BJ (cell line): ENCODE data around the gene SMIM35. TPM values are rescaled to one million over a fixed set of nuclear protein-coding genes. Genes with fewer than 3 reads are reported as not detected.

Experiments used
- CTCF ChIA-PET: fragments of 350-600 bp; formaldehyde crosslinking; extraction: SDS; loops from one replicate; lab custom pipeline; 2021; ENCODE audit warnings: antibody characterized with exemption, inconsistent platforms; lab: Yijun Ruan, JAX
- POLR2A ChIA-PET: fragments of 300-600 bp; sonication (Branson Sonifier 250); formaldehyde crosslinking; extraction: SDS; loops from one replicate; lab custom pipeline; 2021; ENCODE audit warnings: antibody characterized with exemption; lab: Charles Lee
- DNase-seq: peaks from one replicate; pipeline ENCODE4 v3.0.0-alpha.2; 2011; ENCODE audit warnings: low read depth
- H3K27me3 ChIP-seq: 2 replicates; pipeline ENCODE4 v1.6.0; 2011; ENCODE audit warnings: low read length; ENCODE audit not compliant: control insufficient read depth, insufficient read depth
- H3K36me3 ChIP-seq: 2 replicates; pipeline ENCODE4 v1.5.1; 2011; ENCODE audit warnings: low read length; ENCODE audit not compliant: control insufficient read depth, insufficient read depth
- H3K4me3 ChIP-seq: 2 replicates; pipeline ENCODE4 v1.5.1; 2011; ENCODE audit warnings: low read depth, mild to moderate bottlenecking, control low read depth, low read length
- CTCF ChIP-seq: IDR thresholded peaks from 2 replicates; pipeline ENCODE4 v1.5.1; 2011; ENCODE audit warnings: low read depth, mild to moderate bottlenecking, control low read depth, inconsistent platforms, low read length, moderate library complexity; ENCODE audit not compliant: insufficient read depth
- polyA plus RNA-seq: library from polyadenylated mRNA; depleted of rRNA; stranded (reverse); fragments of >200 nt; gene quantifications from 2 replicates; pipeline ENCODE4 v1.2.3, GENCODE V29; 2011

SMIM35 gene
- polyA plus RNA-seq, 1 experiment: not detected

- ChIA-PET POLR2A (no interaction called here), CTCF (no interaction called here)
- Histone ChIP-seq H3K36me3 (no peaks in the 10 kb centered on the region), H3K4me3 (no peak overlapping the region), H3K27me3 (no peaks in the 10 kb centered on the region)
- DNase-seq: no peak
- TF ChIP-seq CTCF: no peak
These were observed 58.1 kb downstream of the SMIM35 start for GRCh38 chr11:118028626-118029025.

- H3K36me3 ChIP-seq: no peaks in the 10 kb centered on the region
- POLR2A ChIA-PET: no interaction called here
- no peak for TF ChIP-seq CTCF
- no peak for DNase-seq
- no peaks in the 10 kb centered on the region for H3K27me3 ChIP-seq
- CTCF ChIA-PET: no interaction called here
- H3K4me3 ChIP-seq: no peak overlapping the region
These were observed 59.1 kb downstream of the SMIM35 start for GRCh38 chr11:118027694-118028093.

- H3K36me3 ChIP-seq: no peaks in the 10 kb centered on the region
- no peaks in the 10 kb centered on the region for H3K27me3 ChIP-seq
- H3K4me3 ChIP-seq: no peak overlapping the region
- ChIA-PET CTCF (interaction anchor here (1.1 kb wide), 1 partner anchor 16 kb away, joined by 3 read pairs; no protein-coding TSS in a partner anchor), POLR2A (no interaction called here)
- TF ChIP-seq CTCF: no peak
- no peak for DNase-seq
These were observed 65.6 kb downstream of the SMIM35 start for GRCh38 chr11:118021146-118021545.

GRCh38 chr11:118018401-118018800 is 68.4 kb downstream of the SMIM35 start:
- Histone ChIP-seq H3K27me3 (no peaks in the 10 kb centered on the region), H3K36me3 (no peaks in the 10 kb centered on the region), H3K4me3 (no peak overlapping the region)
- ChIA-PET POLR2A (no interaction called here), CTCF (interaction anchor here (1.3 kb wide), 1 partner anchor 35 kb away, joined by 3 read pairs; no protein-coding TSS in a partner anchor)
- DNase-seq: no peak
- no peak for TF ChIP-seq CTCF

GRCh38 chr11:118017631-118018315 is 69.0 kb downstream of the SMIM35 start:
- DNase-seq: no peak
- Histone ChIP-seq H3K4me3 (no peak overlapping the region), H3K36me3 (no peaks in the 10 kb centered on the region), H3K27me3 (no peaks in the 10 kb centered on the region)
- ChIA-PET CTCF (no interaction called here), POLR2A (no interaction called here)
- no peak for TF ChIP-seq CTCF
